NK-92 (cell line): ENCODE measurements around the gene BCL2.

Source experiments
- DNase-seq: peaks from one replicate; lab custom pipeline; 2025; ENCODE audit not compliant: unreplicated experiment; lab: John Stamatoyannopoulos, UW

Gene BCL2

DNA sequence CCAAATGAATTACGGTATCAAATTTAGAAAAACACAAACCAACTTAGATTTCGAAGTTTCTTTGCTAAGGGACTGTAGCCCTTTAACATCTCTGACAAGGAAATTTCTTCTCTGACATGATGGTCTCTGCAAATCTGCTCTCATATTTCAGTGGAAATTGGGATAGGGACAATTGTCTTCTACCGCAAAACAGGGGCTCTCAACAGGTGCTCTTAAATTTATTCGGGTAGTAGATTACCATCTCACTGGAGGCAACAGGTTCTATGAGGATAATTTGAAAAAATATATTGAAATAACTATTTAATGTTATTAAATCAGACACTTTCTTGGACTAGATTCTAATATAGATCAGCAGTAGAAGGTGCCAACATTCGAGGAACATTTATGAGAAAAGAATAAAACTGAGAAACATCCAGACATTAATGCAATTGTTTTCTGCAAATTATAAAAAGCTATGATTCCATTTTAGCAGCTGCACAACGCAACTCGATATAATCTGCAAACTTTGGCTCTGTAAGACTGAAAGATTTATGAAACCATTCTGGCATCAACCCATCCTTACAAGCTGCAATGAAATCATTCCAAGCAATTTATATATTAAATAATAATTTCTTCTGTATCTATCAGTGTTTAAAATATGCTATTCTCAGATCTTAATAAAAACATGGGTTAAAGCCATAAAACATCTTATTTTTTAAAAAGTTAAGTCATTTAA, 10.0 kb upstream of the BCL2 start:
- no peak for DNase-seq

DNA sequence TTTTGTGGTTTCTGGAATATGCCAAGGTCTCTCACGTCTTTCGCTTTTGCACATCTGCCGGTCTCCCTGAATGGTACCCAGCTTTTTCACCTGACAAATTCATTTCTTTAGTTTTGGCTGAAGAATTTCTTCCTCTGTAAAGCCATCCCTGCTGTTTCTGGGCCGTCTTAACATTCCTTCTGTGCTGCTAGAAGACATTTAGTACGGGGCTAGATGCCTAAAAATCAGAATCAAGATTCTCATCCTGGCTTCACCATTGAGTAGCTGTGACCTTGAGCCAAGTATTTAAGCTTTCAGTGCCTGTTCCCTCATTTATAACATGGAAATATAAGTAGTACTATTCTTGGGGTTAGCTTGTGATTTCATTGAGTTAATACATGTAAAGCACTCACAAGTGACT, 6.4 kb upstream of the BCL2 start:
- no peak for DNase-seq

DNA sequence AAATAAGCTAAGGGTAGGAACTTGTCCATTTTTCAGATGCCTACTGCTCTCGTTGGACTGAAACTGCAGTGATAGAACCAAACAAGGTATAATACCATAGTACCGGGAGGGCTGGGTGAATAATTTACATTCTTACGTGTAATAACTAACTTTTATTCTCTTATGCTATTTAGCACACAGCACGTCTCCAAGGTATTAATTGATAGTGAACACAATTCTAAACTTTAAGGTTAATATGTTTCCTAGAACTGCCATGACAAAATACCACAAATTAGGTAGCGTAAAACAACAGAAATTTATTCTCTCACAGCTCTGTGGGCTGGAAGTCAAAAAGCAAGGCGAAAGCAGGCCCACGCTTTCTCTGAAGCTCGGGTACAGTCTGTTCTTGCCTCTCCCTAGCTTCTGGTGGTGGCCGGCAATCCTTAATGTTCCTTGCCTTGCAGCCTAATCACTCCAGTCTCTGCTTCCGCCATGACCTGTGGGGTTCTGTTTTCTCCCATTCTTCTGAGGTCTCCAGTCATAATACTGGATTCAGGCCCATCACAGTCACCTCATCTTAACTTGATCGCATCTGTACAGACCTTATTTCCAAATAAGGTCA, 5.6 kb upstream of the BCL2 start:
- no peak for DNase-seq

GRCh38 chr18:63322908-63323634, 3.5 kb upstream of the BCL2 start:
- DNase-seq: no peak

- no peak for DNase-seq
Measured at GRCh38 chr18:63322206-63322605, 2.6 kb upstream of the BCL2 start.

DNA sequence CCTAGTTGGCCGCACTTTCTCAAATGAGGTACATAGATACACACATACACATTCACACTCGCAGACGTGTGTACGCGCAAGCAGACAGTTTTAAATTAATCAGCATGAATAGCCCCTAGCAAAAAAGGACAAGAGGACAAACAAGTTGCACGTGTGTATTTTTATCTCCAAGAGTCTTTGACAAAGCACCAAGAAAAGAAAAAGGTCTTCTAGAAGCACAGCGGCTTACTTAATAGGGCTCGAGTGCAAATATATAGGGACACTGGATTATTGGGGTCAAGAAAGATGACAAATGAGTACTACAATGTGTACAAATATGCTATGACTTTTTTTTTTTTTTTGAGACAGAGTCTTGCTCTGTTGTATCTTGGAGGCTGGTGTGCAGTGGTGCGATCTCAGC, 1.7 kb upstream of the BCL2 start:
- no peak for DNase-seq

DNA sequence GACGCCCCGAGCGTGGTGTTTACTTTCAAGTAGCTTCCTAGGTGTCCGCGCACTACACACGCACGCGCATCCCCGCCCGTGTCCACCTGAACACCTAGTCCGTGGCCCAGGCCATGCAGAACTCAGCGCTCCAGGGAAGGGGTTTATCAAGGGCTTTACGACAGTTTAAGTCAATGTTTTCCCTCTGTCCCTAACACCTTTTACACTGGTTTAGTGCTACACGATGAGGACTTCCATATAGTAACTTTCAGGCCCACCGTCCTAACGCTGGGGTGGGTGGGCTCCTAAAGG, 1.4 kb upstream of the BCL2 start:
- no peak for DNase-seq

DNA sequence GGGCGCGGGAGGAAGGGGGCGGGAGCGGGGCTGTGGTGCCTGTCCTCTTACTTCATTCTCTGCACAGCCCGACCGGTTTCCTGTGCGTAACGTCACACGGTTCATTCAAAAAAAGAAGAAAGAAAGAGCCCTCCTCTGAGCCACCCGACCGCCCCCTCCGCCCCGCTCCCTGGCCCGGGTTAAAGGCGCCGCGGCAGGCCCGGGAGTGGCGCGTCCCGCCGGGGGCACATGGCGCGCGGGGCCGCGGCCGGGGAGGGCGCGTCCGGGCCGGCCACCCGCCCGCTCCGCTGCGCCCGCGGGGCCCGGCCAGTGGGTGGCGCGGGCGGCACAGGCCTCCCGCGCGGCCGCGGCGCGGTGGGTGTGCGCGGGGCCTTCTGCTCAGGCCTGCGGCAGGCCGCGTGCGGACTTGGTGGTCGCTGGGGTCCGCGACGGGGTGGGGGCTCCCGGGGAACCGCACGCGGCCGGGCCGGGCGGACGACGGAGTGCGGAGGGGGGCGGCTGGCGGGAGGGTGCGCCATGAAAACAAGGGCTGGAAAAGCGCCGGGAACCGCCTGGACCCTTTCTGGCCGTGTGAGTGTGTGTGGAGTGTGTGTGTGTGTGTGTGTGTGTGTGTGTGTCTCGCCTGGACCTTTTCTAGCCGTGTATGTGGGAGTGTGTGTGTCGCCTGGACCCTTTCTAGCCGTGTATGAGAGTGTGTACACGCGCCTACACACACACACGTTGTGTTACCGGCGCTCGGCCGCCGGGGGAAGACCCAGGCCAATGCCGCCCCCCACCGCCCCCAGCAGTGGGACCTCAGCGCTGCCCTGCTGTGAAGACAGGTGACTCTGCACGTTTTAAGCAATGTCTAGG, 780 bp upstream of the BCL2 start:
- no peak for DNase-seq

GRCh38 chr18:63318889-63319382, 633 bp downstream of the BCL2 start:
- DNase-seq: no peak

DNA sequence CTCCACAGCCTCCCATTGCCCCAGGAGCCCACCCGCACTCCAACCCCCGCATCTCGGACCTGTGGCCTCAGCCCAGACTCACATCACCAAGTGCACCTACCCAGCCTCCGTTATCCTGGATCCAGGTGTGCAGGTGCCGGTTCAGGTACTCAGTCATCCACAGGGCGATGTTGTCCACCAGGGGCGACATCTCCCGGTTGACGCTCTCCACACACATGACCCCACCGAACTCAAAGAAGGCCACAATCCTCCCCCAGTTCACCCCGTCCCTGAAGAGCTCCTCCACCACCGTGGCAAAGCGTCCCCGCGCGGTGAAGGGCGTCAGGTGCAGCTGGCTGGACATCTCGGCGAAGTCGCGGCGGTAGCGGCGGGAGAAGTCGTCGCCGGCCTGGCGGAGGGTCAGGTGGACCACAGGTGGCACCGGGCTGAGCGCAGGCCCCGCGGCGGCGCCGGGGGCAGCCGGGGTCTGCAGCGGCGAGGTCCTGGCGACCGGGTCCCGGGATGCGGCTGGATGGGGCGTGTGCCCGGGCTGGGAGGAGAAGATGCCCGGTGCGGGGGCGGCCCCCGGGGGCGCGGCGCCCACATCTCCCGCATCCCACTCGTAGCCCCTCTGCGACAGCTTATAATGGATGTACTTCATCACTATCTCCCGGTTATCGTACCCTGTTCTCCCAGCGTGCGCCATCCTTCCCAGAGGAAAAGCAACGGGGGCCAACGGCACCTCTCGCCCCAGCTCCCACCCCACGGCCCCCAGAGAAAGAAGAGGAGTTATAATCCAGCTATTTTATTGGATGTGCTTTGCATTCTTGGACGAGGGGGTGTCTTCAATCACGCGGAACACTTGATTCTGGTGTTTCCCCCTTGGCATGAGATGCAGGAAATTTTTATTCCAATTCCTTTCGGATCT, 1.3 kb downstream of the BCL2 start:
- DNase-seq: peak; percentile 13

DNA sequence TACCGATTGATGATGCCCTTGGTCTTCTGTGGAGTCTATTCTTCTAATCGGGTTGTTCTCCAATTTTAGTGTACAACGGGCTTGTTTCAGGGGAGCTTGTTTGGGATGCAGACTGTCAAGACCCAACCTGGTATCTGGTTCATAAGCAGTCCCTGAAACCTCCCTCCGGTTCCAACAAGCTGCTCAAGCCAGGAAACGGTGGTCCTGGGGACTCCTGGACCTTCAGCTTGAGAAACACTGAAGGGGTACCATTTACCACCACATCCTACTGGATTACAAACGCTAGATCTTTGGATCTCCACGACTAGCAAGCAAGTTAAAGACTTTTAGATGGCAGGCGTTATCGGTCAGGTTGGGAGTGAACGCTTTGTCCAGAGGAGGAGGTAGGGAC, 2.0 kb downstream of the BCL2 start:
- DNase-seq: no peak

- DNase-seq: no peak
Measured at GRCh38 chr18:63316612-63317555, 2.7 kb downstream of the BCL2 start.

- DNase-seq: no peak
Measured at GRCh38 chr18:63315876-63316275, 3.7 kb downstream of the BCL2 start.

GRCh38 chr18:63315131-63315662, 4.4 kb downstream of the BCL2 start:
- DNase-seq: no peak

- DNase-seq: no peak
Measured at GRCh38 chr18:63314062-63314790, 5.3 kb downstream of the BCL2 start.

DNA sequence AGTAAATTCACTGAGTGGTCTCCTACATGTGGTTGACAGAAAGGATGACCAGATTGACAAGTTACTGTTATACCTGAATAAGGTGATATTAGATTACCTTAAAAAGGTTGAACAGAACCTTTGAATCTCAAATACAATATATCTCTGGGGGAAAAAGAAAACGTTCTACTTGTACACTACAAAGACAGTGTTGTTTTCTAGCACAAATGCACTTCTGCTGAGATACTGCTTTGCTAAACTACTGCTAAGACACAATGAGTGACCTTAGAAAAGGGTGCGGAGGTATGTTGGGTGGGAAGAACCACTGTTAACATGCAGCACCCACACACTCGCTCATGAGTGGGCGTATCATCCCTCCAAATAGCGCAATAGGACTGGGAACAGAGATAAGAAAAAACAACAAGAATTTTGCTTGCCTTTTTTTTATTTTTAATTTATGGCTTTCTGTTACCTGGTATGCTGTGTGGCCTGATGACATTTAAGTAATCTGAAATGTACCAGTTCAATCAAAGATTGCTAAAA, 6.1 kb downstream of the BCL2 start:
- no peak for DNase-seq

DNA sequence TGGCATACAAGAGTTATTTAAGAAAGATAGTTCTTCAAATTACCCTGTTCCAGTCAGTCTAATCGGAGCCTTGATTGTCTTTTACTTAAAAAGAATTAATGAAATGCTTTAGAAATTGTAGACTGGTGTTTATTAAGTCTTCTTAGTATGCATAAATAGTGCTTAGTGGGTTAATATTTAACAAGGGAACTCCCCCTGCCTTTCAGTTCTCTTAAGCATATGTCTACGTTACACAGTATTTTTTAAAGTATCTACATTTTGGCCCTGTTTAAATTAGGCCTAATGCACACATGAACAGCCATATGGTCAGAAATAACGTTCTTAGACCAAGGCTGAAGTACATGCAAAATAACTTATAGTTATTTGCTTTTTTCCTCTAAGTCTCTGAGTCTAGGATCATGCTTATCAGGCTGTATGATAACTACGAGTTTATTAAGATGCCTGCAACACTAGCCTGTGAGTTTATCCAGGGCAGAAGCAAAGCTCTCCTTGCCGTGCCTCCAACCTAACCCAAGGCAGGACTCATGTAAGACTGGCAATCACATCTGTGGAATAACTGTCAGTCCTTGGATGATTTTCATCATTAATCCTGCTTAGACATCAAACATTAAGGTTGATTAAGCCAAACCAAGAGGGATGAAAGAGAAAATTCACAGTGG, 6.7 kb downstream of the BCL2 start:
- DNase-seq: no peak

- no peak for DNase-seq
Measured at GRCh38 chr18:63312019-63312409, 7.6 kb downstream of the BCL2 start.
